Upper lobe of left lung (tissue), 4 donors: Measurements from ENCODE around the gene PDE1C.

ENCODE experiments used
- CTCF ChIP-seq, 6 experiments: fragments of 450-650 bp in 4 of 6; fragments of 200-600 bp in 2 of 6; sonication (generic) in 2 of 6; IDR thresholded peaks; one replicate each; pipeline ENCODE4 v1.5.1; 2016 to 2019; ENCODE audit warnings: antibody characterized with exemption in 6 of 6
- EP300 ChIP-seq, 4 donors: sonication (generic); formaldehyde crosslinking; IDR thresholded peaks; one replicate each; pipeline ENCODE4 v1.5.1; 2017; ENCODE audit warnings: antibody characterized with exemption in 4 of 4, control low read depth in 2 of 4
- POLR2A ChIP-seq, 4 donors: fragments of 450-650 bp; IDR thresholded peaks; one replicate each; pipeline ENCODE4 v1.5.1; 2016 to 2017; ENCODE audit warnings: antibody characterized with exemption in 4 of 4, mild to moderate bottlenecking in 2 of 4
- POLR2AphosphoS5 ChIP-seq, 2 donors: sonication (generic); formaldehyde crosslinking; IDR thresholded peaks; one replicate each; pipeline ENCODE4 v1.5.1; 2017; ENCODE audit warnings: antibody characterized with exemption in 2 of 2

GRCh38 chr7:31783221-31783620, 287.0 kb downstream of the PDE1C start:
- no peak for TF ChIP-seq EP300 (IDR thresholded peaks at IDR 0.05)
- TF ChIP-seq CTCF (IDR thresholded peaks at IDR 0.05), result no peak
- TF ChIP-seq POLR2AphosphoS5 (IDR thresholded peaks at IDR 0.05), result no peak
- TF ChIP-seq POLR2A (IDR thresholded peaks at IDR 0.05), result no peak
